SK-N-SH (cell line): Measurements from ENCODE around the gene SLF2. TPM values are rescaled to one million over a fixed set of nuclear protein-coding genes. Genes with fewer than 3 reads are reported as not detected.

Experiments used
- CTCF ChIA-PET: fragments of 300-600, 350-600 bp; formaldehyde crosslinking; extraction: SDS; loops from one replicate; lab custom pipeline; 2021; lab: Yijun Ruan, JAX
- POLR2A ChIA-PET: fragments of 350-600 bp; sonication (Branson Sonifier 250); formaldehyde crosslinking; extraction: SDS; loops from one replicate; lab custom pipeline; 2020; ENCODE audit warnings: antibody characterized with exemption, inconsistent platforms; lab: Yijun Ruan, JAX
- DNase-seq: peaks from one replicate; pipeline ENCODE4 v3.0.0; 2012
- H2AFZ ChIP-seq: fragments of 200-600 bp; sonication (generic); 2 replicates; pipeline ENCODE4 v1.8.1; 2016; ENCODE audit warnings: antibody characterized with exemption, mild to moderate bottlenecking, low read depth
- H3F3A ChIP-seq: fragments of 200-600 bp; sonication (generic); replicated peaks from 2 replicates; pipeline ENCODE3; 2016; ENCODE audit warnings: antibody characterized with exemption, mild to moderate bottlenecking; ENCODE audit not compliant: insufficient read depth
- H3K27ac ChIP-seq, 2 experiments: fragments of 200-500 bp in 1 of 2; fragments of 200-600 bp in 1 of 2; sonication (Bioruptor generic) in 1 of 2; sonication (generic), shearing (Covaris generic) in 1 of 2; 2 replicates each; pipeline versions ENCODE4 v1.5.1 to v1.6.1; 2014 to 2016; ENCODE audit warnings: low read depth in 2 of 2, inconsistent platforms in 1 of 2, low read length in 1 of 2, mild to moderate bottlenecking in 1 of 2, mixed read lengths in 1 of 2
- H3K27me3 ChIP-seq: fragments of 200-600 bp; sonication (generic), shearing (Covaris generic); 2 replicates; pipeline ENCODE4 v1.6.1; 2016; ENCODE audit warnings: mixed run types; ENCODE audit not compliant: insufficient read depth
- H3K36me3 ChIP-seq, 2 experiments: fragments of 200-500 bp in 1 of 2; fragments of 200-600 bp in 1 of 2; sonication (Bioruptor generic) in 1 of 2; sonication (generic) in 1 of 2; replicated peaks in 1 of 2; 2 replicates each; pipeline versions ENCODE3 to v1.5.1; 2014 to 2016; ENCODE audit warnings: low read length in 1 of 2, mild to moderate bottlenecking in 1 of 2; ENCODE audit not compliant: insufficient read depth in 2 of 2, control insufficient read depth in 1 of 2
- H3K4me1 ChIP-seq, 2 experiments: fragments of 200-500 bp in 1 of 2; fragments of 200-600 bp in 1 of 2; sonication (Bioruptor generic) in 1 of 2; sonication (generic), shearing (Covaris generic) in 1 of 2; 2 replicates each; pipeline versions ENCODE4 v1.5.1 to v1.6.1; 2014 to 2016; ENCODE audit warnings: low read depth in 1 of 2, low read length in 1 of 2, mixed run types in 1 of 2; ENCODE audit not compliant: insufficient read depth in 2 of 2, control insufficient read depth in 1 of 2
- H3K4me2 ChIP-seq: fragments of 200-600 bp; sonication (generic), shearing (Covaris generic); 2 replicates; pipeline ENCODE4 v1.6.1; 2017; ENCODE audit warnings: mixed run types
- H3K4me3 ChIP-seq, 2 experiments: fragments of 200-500 bp in 1 of 2; fragments of 200-600 bp in 1 of 2; sonication (Bioruptor generic) in 1 of 2; sonication (generic), shearing (Covaris generic) in 1 of 2; 2 replicates each; pipeline versions ENCODE4 v1.5.1 to v1.8.1; 2014 to 2016; ENCODE audit warnings: low read depth in 2 of 2, inconsistent platforms in 1 of 2, low read length in 1 of 2, mild to moderate bottlenecking in 1 of 2, mixed read lengths in 1 of 2, moderate library complexity in 1 of 2
- H3K79me2 ChIP-seq: fragments of 200-600 bp; sonication (generic); 2 replicates; pipeline ENCODE4 v1.8.1; 2017; ENCODE audit warnings: mild to moderate bottlenecking; ENCODE audit not compliant: insufficient read depth
- H3K9ac ChIP-seq: fragments of 200-600 bp; sonication (generic); 2 replicates; pipeline ENCODE4 v1.6.1; 2017; ENCODE audit warnings: mixed run types
- H3K9me2 ChIP-seq: fragments of 200-600 bp; sonication (generic); 2 replicates; pipeline ENCODE4 v1.6.1; 2017; ENCODE audit warnings: mixed run types
- H3K9me3 ChIP-seq: fragments of 200-600 bp; sonication (generic); 2 replicates; pipeline ENCODE4 v1.6.1; 2017; ENCODE audit warnings: mixed run types, mild to moderate bottlenecking, moderate library complexity
- H4K20me1 ChIP-seq: fragments of 200-600 bp; sonication (generic); 2 replicates; pipeline ENCODE4 v1.6.1; 2017; ENCODE audit warnings: mild to moderate bottlenecking, mixed run types; ENCODE audit not compliant: insufficient read depth
- CHD2 ChIP-seq: fragments of 150-350 bp; IDR thresholded peaks from 2 replicates; pipeline ENCODE4 v1.6.1; 2018; ENCODE audit warnings: low read length; ENCODE audit not compliant: partially characterized antibody
- ELF1 ChIP-seq: IDR thresholded peaks from 2 replicates; pipeline ENCODE4 v1.4.0; 2012
- GABPA ChIP-seq: IDR thresholded peaks from 2 replicates; pipeline ENCODE4 v1.4.0; 2012; ENCODE audit warnings: low read depth, mild to moderate bottlenecking
- GATA2 ChIP-seq: sonication (generic); formaldehyde crosslinking; IDR thresholded peaks from 2 replicates; pipeline ENCODE4 v1.5.0; 2020; ENCODE audit warnings: mild to moderate bottlenecking, missing genetic modification reagents
- MXI1 ChIP-seq: IDR thresholded peaks from 2 replicates; pipeline ENCODE4 v1.6.1; 2012; ENCODE audit warnings: mild to moderate bottlenecking, low read depth, low read length, improper control_type of control experiment
- NFIC ChIP-seq: IDR thresholded peaks from 2 replicates; pipeline ENCODE4 v1.4.0; 2012; ENCODE audit warnings: borderline replicate concordance
- NRF1 ChIP-seq: IDR thresholded peaks from 2 replicates; pipeline ENCODE4 v1.6.1; 2012; ENCODE audit warnings: low read depth, mild to moderate bottlenecking, low read length
- RAD21 ChIP-seq: IDR thresholded peaks from 2 replicates; pipeline ENCODE4 v1.6.1; 2012; ENCODE audit warnings: mild to moderate bottlenecking, low read length
- RXRA ChIP-seq: IDR thresholded peaks from 2 replicates; pipeline ENCODE4 v1.4.0; 2012; ENCODE audit warnings: low read depth, mild to moderate bottlenecking, borderline replicate concordance
- SIN3A ChIP-seq: IDR thresholded peaks from 2 replicates; pipeline ENCODE4 v1.6.1; 2012; ENCODE audit warnings: low read depth, mild to moderate bottlenecking, low read length, moderate library complexity, borderline replicate concordance
- SMC3 ChIP-seq: IDR thresholded peaks from 2 replicates; pipeline ENCODE4 v1.6.1; 2012; ENCODE audit warnings: low read depth, low read length, improper control_type of control experiment
- WGBS: methylation state at CpG from one replicate; pipeline ENCODE4 v1.1.6; 2017; ENCODE audit warnings: low lambda C conversion rate; 5-methylcytosine and 5-hydroxymethylcytosine counted together
- polyA plus RNA-seq, 3 experiments: library from polyadenylated mRNA; depleted of rRNA; stranded (reverse); fragments of >200 nt; gene quantifications; 2 replicates each; pipeline ENCODE4 v1.2.3, GENCODE V29; 2012
- TF ChIP-seq, protein P1 (sequence below): fragments of 150-350 bp; IDR thresholded peaks from 2 replicates; pipeline ENCODE4 v1.6.1; 2016; ENCODE audit warnings: mild to moderate bottlenecking, low read depth, low read length
- TF ChIP-seq, protein P2 (sequence below): fragments of 200-600 bp; sonication (generic); IDR thresholded peaks from 2 replicates; pipeline ENCODE4 v1.6.1; 2017; ENCODE audit warnings: antibody characterized with exemption, mild to moderate bottlenecking, moderate library complexity
- TF ChIP-seq, protein P3 (sequence below): IDR thresholded peaks from 2 replicates; pipeline ENCODE4 v1.4.0; 2012; ENCODE audit warnings: low read depth

SLF2 gene
- polyA plus RNA-seq, 1 of the 3 experiments (the other 2 are of a cell fraction), result 6.3 TPM

DNA sequence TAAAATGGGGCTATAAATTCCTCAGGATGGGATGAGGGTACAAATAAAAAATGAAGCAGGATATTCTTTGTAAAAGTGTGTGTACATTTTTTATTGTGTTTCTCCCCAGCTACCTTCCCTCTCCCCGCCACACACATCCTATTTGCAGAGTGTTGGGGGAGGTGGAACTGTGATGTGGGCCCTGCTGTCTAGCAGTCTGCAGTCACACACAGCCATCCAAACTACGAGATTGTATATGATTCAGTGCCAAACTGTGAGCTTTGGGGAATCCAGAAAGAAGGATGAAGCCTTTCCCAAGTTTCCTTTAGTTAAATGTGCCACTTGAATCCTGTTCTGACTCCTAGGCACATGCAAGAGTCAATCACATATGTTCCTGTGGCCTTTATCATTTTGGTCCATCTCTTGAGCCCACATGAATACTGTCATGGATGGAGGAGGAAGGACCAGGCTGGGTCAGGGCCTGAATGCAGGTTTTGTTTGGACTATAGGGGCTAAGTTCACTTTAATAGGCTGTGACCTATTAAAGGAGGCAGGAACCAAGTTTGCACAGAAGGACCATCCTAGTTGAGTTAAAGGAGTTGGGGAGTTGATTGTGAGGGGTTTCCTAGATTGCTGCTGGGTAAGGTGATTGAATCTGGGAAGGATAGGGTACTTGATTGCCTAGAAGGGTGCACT, 55.4 kb downstream of the SLF2 start (continued):
- TF ChIP-seq NFIC, result no peak
- TF ChIP-seq ELF1, result no peak
- TF ChIP-seq, all 33 proteins: peak for 0

DNA sequence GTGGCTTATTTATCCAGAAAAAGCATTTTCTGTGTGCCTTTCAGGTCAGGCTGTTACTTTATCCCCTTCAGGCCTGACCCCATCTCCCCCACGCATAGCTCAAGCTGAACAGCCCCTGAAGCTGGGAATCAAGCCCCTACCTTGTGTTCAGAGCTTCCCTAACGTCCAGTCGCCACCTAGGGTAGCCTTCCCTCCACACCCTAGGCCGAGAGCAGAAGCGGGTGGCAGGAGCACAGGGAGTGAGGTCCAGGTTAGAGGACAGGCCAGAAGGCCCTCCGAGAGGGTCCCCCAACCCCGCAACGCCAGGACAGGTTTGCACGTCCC, 56.1 kb downstream of the SLF2 start:
- Histone ChIP-seq H3F3A (peaks cover 3% of the 10 kb centered on the region), H3K4me1 (peaks cover 4 to 19% of the 10 kb centered on the region in 2 experiments; a peak in 2 of 4 replicates), H3K36me3 (peaks cover 17 to 28% of the 10 kb centered on the region in 2 experiments), H3K79me2 (no peaks in the 10 kb centered on the region), H3K4me2 (peak overlapping the region; percentile 99), H3K27me3 (no peaks in the 10 kb centered on the region), H3K9me3 (no peaks in the 10 kb centered on the region), H3K9ac (0 out of 2 replicates have a peak overlapping the region, but pooled peaks have one; percentile 12), H3K27ac (peak overlapping the region in 1 of 2 experiments; percentile 53; a peak in 1 of 4 replicates), H2AFZ (peak overlapping the region; percentile 85), H3K4me3 (peak overlapping the region; percentile 79 to 82), H4K20me1 (no peaks in the 10 kb centered on the region), H3K9me2 (no peaks in the 10 kb centered on the region)
- ChIA-PET POLR2A (no interaction called here), CTCF (interaction anchor here (0.6 to 3.4 kb wide), 21 partner anchors 12 to 250 kb away, joined by 3 to 24 read pairs (median 3); partner anchors contain the start of gene LZTS2)
- WGBS, result 41% methylated on average over 9 of the region's 9 CpGs
- no peak for DNase-seq
- TF ChIP-seq CHD2, result no peak
- TF ChIP-seq SIN3A, result no peak
- TF ChIP-seq, protein P1, sequence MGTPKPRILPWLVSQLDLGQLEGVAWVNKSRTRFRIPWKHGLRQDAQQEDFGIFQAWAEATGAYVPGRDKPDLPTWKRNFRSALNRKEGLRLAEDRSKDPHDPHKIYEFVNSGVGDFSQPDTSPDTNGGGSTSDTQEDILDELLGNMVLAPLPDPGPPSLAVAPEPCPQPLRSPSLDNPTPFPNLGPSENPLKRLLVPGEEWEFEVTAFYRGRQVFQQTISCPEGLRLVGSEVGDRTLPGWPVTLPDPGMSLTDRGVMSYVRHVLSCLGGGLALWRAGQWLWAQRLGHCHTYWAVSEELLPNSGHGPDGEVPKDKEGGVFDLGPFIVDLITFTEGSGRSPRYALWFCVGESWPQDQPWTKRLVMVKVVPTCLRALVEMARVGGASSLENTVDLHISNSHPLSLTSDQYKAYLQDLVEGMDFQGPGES, result no peak
- TF ChIP-seq NRF1, result no peak
- no peak for TF ChIP-seq GATA2 (CRISPR knock-in tag)
- TF ChIP-seq RXRA, result no peak
- no peak for TF ChIP-seq GABPA

DNA sequence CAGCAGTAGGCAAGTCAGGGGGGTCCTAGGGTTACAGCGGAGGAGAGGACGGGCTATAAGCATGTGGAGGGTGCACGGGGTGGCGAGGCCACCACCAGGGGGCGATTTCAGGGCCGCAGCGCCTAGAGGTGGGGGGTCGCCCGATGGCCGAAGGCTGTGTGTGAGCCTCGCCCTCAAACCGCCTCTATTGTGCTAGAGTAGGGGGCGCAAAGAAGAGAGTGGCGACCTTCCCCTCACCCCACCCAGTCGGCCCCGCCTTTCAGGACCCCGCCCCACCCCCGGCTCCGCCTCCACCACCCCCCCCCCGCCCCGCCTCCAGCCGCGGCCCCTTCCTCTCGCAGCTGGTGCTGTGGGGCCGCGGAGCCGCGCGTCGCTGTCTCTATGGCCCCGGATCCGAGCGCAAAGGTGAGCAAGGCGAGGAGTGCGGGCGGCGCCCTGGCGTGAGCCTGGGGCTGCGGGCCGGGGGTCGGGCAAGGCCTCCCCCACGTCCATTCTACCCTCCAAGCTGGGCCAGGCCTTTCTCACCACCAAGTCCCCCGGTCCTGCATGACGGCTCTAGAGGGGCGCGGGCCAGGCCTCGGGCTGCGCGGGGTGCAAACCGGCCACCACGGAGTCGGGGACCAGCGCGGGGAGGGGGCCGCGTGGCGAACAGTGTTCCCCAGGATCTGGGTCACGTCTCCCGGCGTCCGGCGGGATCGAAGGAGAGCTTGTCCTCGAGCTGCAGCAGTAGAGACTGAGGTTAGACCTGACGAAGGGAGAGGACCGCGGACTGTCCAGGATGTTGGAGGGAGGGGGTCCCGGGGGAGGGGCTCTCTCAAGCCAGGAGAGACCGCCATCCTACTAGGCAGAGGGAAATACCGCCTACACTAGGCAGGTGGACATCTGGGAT, 56.7 kb downstream of the SLF2 start, which contains the start of gene SEMA4G:
Gene SEMA4G, plus strand, starts transcription at position 318 of the 889 bp plus-strand sequence. CDS start 3,409 bp downstream, outside the sequence.
- Histone ChIP-seq H3K4me3 (peak within 1 kb of the TSS; percentile 79 to 82), H3F3A (peaks cover 3% of the 10 kb centered on the region), H3K36me3 (peaks cover 11 to 23% of the 10 kb centered on the region in 2 experiments), H3K27ac (peak within 1 kb of the TSS in 1 of 2 experiments; percentile 53; a peak in 1 of 4 replicates), H3K9me3 (no peaks in the 10 kb centered on the region), H3K4me2 (peak within 1 kb of the TSS; percentile 99), H3K4me1 (peaks cover 4 to 19% of the 10 kb centered on the region in 2 experiments; a peak in 2 of 4 replicates), H3K9ac (peak within 1 kb of the TSS; percentile 61), H4K20me1 (no peaks in the 10 kb centered on the region), H3K79me2 (no peaks in the 10 kb centered on the region), H2AFZ (peak within 1 kb of the TSS; percentile 85), H3K27me3 (no peaks in the 10 kb centered on the region), H3K9me2 (no peaks in the 10 kb centered on the region)
- TF ChIP-seq, protein P2, sequence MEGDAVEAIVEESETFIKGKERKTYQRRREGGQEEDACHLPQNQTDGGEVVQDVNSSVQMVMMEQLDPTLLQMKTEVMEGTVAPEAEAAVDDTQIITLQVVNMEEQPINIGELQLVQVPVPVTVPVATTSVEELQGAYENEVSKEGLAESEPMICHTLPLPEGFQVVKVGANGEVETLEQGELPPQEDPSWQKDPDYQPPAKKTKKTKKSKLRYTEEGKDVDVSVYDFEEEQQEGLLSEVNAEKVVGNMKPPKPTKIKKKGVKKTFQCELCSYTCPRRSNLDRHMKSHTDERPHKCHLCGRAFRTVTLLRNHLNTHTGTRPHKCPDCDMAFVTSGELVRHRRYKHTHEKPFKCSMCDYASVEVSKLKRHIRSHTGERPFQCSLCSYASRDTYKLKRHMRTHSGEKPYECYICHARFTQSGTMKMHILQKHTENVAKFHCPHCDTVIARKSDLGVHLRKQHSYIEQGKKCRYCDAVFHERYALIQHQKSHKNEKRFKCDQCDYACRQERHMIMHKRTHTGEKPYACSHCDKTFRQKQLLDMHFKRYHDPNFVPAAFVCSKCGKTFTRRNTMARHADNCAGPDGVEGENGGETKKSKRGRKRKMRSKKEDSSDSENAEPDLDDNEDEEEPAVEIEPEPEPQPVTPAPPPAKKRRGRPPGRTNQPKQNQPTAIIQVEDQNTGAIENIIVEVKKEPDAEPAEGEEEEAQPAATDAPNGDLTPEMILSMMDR, result peak; percentile 79
- TF ChIP-seq RAD21, result peak; percentile 24
- TF ChIP-seq, protein P3, sequence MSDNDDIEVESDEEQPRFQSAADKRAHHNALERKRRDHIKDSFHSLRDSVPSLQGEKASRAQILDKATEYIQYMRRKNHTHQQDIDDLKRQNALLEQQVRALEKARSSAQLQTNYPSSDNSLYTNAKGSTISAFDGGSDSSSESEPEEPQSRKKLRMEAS, result no peak; the same call in 1 of the 2 replicates
- TF ChIP-seq ELF1, result no peak
- TF ChIP-seq SMC3, result 0 out of 2 replicates have a peak, but pooled peaks have one; percentile 14
- peak; percentile 25; the same call in 1 of the 2 replicates for TF ChIP-seq MXI1
- peak; percentile 97 for DNase-seq
- ChIA-PET CTCF (interaction anchor here (0.5 to 3.4 kb wide), 21 partner anchors 12 to 250 kb away, joined by 3 to 24 read pairs (median 4); partner anchors contain the start of gene LZTS2), POLR2A (no interaction called here)
- 8% methylated on average over 20 of the region's 70 CpGs for WGBS
